OCI-LY7 (cell line): Measurements from ENCODE around the gene RREB1. TPM values are rescaled to one million over a fixed set of nuclear protein-coding genes. Genes with fewer than 3 reads are reported as not detected.

Experiments used
- BruUV-seq: library from RNA; stranded (reverse); fragments of 400-500 nt; replicated peaks from 2 replicates; lab custom pipeline; 2021; lab: Mats Ljungman, UMichigan
- CTCF ChIA-PET: fragments of 300-600 bp; sonication (Branson Sonifier 250); formaldehyde crosslinking; loops from one replicate; lab custom pipeline; 2022; ENCODE audit warnings: antibody characterized with exemption; ENCODE audit not compliant: unreplicated experiment; lab: Charles Lee
- POLR2A ChIA-PET: fragments of 300-600 bp; sonication (Branson Sonifier 250); formaldehyde crosslinking; loops from one replicate; lab custom pipeline; 2022; ENCODE audit warnings: antibody characterized with exemption; lab: Charles Lee
- DNase-seq: peaks from one replicate; pipeline ENCODE4 v3.0.0-alpha.2; 2015; ENCODE audit warnings: low spot score
- H2AFZ ChIP-seq: fragments of 200-600 bp; sonication (generic), shearing (Covaris generic); 2 replicates; pipeline ENCODE4 v1.6.1; 2014; ENCODE audit warnings: mild to moderate bottlenecking, antibody characterized with exemption, low read length, moderate library complexity
- H3K27ac ChIP-seq: fragments of 200-600 bp; sonication (generic); 2 replicates; pipeline ENCODE4 v1.5.1; 2014; ENCODE audit warnings: mixed run types, low read depth, mild to moderate bottlenecking, moderate library complexity, low read length, inconsistent platforms; ENCODE audit not compliant: poor library complexity, severe bottlenecking
- H3K36me3 ChIP-seq: fragments of 200-600 bp; sonication (generic); 2 replicates; pipeline ENCODE4 v1.6.1; 2014; ENCODE audit warnings: mild to moderate bottlenecking, antibody characterized with exemption, low read length, moderate library complexity, mixed read lengths; ENCODE audit not compliant: insufficient read depth
- H3K4me1 ChIP-seq: fragments of 200-600 bp; sonication (generic); 2 replicates; pipeline ENCODE4 v1.5.1; 2014; ENCODE audit warnings: mild to moderate bottlenecking, low read length; ENCODE audit not compliant: insufficient read depth, poor library complexity, severe bottlenecking
- H3K4me2 ChIP-seq: fragments of 200-600 bp; sonication (generic); 2 replicates; pipeline ENCODE4 v1.6.1; 2014; ENCODE audit warnings: mild to moderate bottlenecking, low read length
- H3K4me3 ChIP-seq: fragments of 200-600 bp; sonication (generic); 2 replicates; pipeline ENCODE4 v1.5.1; 2014; ENCODE audit warnings: mild to moderate bottlenecking, low read depth, low read length; ENCODE audit not compliant: poor library complexity, severe bottlenecking
- H3K79me2 ChIP-seq: fragments of 200-600 bp; sonication (generic); 2 replicates; pipeline ENCODE4 v1.6.1; 2016; ENCODE audit warnings: low read depth, mild to moderate bottlenecking, low read length, moderate library complexity, mixed read lengths; ENCODE audit not compliant: insufficient read depth
- H3K9me2 ChIP-seq: fragments of 200-600 bp; sonication (generic); 2 replicates; pipeline ENCODE4 v1.6.1; 2016; ENCODE audit warnings: mild to moderate bottlenecking, low read length, mixed read lengths; ENCODE audit not compliant: insufficient read depth
- H3K9me3 ChIP-seq: fragments of 200-600 bp; sonication (generic); 2 replicates; pipeline ENCODE4 v1.6.1; 2014; ENCODE audit warnings: mild to moderate bottlenecking, mixed run types, low read length, mixed read lengths
- H4K20me1 ChIP-seq: fragments of 200-600 bp; sonication (generic); 2 replicates; pipeline ENCODE4 v1.6.1; 2014; ENCODE audit warnings: mild to moderate bottlenecking, antibody characterized with exemption, low read length, moderate library complexity, mixed read lengths; ENCODE audit not compliant: insufficient read depth
- CTCF ChIP-seq: fragments of 200-600 bp; sonication (generic); conservative IDR thresholded peaks from 2 replicates; pipeline ENCODE4 v1.5.1; 2014; ENCODE audit warnings: mild to moderate bottlenecking, antibody characterized with exemption, low read length, moderate library complexity, mixed read lengths
- EZH2phosphoT487 ChIP-seq: fragments of 200-600 bp; sonication (generic); IDR thresholded peaks from 2 replicates; pipeline ENCODE4 v1.6.1; 2018; ENCODE audit warnings: low read depth, borderline replicate concordance, mild to moderate bottlenecking, mixed run types, antibody characterized with exemption, low read length, moderate library complexity, mixed read lengths
- intact Hi-C: fragments of 100-400 bp; cut with micrococcal nuclease; formaldehyde crosslinking; loops from one replicate; pipeline ENCODE4 v1.10.0; 2022; ENCODE audit not compliant: unreplicated experiment
- total RNA-seq, 2 experiments: library from RNA; depleted of rRNA in 1 of 2; stranded (reverse); fragments of >200 nt in 1 of 2; shearing (Covaris generic) in 1 of 2; gene quantifications; 2 replicates each; pipeline ENCODE4 v1.2.3, GENCODE V29; 2014 to 2022

RREB1 gene
- total RNA-seq, 2 experiments from 2014 or later, result 4.4 to 7.1 TPM

GRCh38 chr6:7285416-7285815, 177.7 kb downstream of the RREB1 start:
- Histone ChIP-seq H3K4me3 (no peak overlapping the region), H3K4me2 (no peak overlapping the region), H3K36me3 (peaks cover 69% of the 10 kb centered on the region), H4K20me1 (no peaks in the 10 kb centered on the region), H3K9me2 (no peaks in the 10 kb centered on the region), H3K4me1 (no peaks in the 10 kb centered on the region), H3K79me2 (no peaks in the 10 kb centered on the region), H3K9me3 (no peaks in the 10 kb centered on the region), H3K27ac (no peak overlapping the region), H2AFZ (no peak overlapping the region)
- ChIA-PET CTCF (no interaction called here), POLR2A (interaction anchor here (1.1 to 1.9 kb wide), 4 partner anchors 11 to 29 kb away, joined by 3 to 11 read pairs (median 5); no protein-coding TSS in a partner anchor)
- TF ChIP-seq EZH2phosphoT487 (no peak), CTCF (no peak)
- BruUV-seq, result no TSS peak
- intact Hi-C loops, result no loop called here
- DNase-seq, result no peak

- peaks cover 99% of the 10 kb centered on the region for H3K36me3 ChIP-seq
- BruUV-seq, result no TSS peak
These were observed 182.3 kb downstream of the RREB1 start for GRCh38 chr6:7290079-7290478.

More at GRCh38 chr6:7290079-7290478, 182.3 kb downstream of the RREB1 start:
- no peaks in the 10 kb centered on the region for H3K9me2 ChIP-seq
- no peak overlapping the region for H2AFZ ChIP-seq
- CTCF ChIA-PET, result no interaction called here
- DNase-seq, result no peak
- no peaks in the 10 kb centered on the region for H3K9me3 ChIP-seq
- H3K4me2 ChIP-seq, result no peak overlapping the region
- no peak overlapping the region for H3K27ac ChIP-seq
- H3K4me1 ChIP-seq, result no peaks in the 10 kb centered on the region
- H3K4me3 ChIP-seq, result no peak overlapping the region
- H4K20me1 ChIP-seq, result no peaks in the 10 kb centered on the region
- intact Hi-C loops, result no loop called here
- TF ChIP-seq CTCF (no peak), EZH2phosphoT487 (no peak)
- POLR2A ChIA-PET, result no interaction called here
- peaks cover 3% of the 10 kb centered on the region; the same call in 1 of the 2 replicates for H3K79me2 ChIP-seq
